ENCODE data around the gene MTFP1.

DNA sequence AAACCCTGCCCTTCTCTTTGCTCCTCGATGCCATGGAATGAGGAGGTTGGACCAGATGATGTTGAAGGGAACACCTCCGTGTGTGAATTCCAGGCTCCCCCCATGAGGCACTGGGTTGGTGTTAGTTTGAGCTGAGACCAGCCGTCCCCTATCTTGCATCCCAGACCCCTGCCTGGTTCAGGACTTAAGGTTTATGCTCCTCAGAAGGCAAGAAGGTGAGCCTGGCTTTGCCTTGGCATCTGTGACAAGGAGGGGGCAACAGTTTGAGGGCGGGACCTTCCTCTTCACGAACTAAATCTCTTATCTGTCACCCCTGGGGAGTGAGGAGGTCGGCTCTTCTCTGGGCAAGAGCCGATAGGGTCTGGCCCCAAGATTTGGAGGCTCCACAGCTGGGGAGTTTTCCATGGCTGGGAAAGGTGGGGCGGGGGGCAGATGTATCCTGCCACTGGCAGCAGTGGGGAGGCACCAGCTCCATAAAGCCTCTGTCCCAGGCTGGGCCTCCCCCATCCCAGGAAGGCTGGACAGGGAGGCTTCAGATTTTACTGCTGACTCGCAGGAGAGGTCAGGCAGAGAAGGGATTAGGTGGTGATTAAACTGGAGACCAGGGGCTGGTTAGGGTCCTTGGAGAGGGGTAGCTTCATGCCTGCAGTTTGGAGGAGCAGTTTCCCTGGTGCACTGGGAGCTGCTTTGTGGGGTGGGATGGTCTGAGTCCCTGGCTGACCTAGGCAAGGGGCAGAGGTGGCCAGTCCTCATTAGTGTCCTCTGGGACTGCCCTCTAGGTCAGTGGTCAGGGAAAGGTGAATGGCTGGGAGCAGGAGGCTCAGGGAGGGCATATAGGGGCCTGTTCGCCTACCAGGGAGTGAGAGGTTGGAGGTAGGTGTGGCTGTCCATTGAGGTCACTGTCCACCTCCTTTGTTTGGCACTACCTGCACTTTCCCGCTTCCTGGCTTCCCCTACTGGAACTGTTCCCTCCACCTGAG is 27.6 kb upstream of the MTFP1 start:
- TF ChIP-seq, protein P1, sequence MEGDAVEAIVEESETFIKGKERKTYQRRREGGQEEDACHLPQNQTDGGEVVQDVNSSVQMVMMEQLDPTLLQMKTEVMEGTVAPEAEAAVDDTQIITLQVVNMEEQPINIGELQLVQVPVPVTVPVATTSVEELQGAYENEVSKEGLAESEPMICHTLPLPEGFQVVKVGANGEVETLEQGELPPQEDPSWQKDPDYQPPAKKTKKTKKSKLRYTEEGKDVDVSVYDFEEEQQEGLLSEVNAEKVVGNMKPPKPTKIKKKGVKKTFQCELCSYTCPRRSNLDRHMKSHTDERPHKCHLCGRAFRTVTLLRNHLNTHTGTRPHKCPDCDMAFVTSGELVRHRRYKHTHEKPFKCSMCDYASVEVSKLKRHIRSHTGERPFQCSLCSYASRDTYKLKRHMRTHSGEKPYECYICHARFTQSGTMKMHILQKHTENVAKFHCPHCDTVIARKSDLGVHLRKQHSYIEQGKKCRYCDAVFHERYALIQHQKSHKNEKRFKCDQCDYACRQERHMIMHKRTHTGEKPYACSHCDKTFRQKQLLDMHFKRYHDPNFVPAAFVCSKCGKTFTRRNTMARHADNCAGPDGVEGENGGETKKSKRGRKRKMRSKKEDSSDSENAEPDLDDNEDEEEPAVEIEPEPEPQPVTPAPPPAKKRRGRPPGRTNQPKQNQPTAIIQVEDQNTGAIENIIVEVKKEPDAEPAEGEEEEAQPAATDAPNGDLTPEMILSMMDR (IDR thresholded peaks at IDR 0.05) = no peak
- TF ChIP-seq POLR2A (IDR thresholded peaks at IDR 0.05) = no peak
